Measurements from ENCODE around the gene GAL3ST2.

GAL3ST2 gene

GRCh38 chr2:241760301-241760771, 16.3 kb upstream of the GAL3ST2 start:
- no peak for TF ChIP-seq CTCF (IDR thresholded peaks at IDR 0.05; ENCODE audit: low read depth, low read length)
- in situ Hi-C loops (cut with HindIII; ENCODE audit: low sequenced_read_pairs): no loop called here
- H3K4me3 ChIP-seq (ENCODE audit: low read depth, low read length): no peak overlapping the region
- DNase-seq (ENCODE audit: low read depth, low spot score): no peak

DNA sequence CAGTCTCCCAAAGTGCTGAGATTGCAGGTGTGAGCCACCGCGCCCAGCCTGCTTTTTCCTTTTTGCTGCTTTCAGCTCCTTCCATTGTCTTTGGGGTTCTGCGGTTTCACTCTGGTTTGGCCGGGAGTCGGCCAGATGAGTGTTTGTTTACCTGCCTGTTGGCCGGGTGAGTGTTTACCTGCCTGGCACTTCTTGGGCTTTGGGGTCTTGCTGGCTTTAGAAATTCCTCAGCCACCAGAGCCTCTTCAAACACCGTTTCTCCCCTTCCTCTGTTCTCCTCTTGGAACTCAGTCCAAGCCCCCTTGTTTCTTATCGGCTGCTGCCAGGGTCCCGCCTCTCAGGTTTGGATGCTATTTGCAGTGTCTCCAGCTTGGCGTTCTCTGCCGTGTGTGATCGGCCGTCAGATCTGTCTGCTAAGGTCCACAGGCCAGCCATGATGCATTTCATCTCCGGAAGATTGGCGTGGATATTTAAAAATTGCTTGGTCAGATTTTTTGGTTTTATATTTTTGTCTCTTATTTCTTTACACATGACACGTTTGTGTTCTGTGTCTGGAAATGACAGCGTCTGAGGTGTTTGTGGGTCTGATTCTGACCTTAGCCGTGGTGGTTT, 14.2 kb upstream of the GAL3ST2 start:
- no peak for DNase-seq (ENCODE audit: low read depth, low spot score)
- no peak overlapping the region for H3K4me3 ChIP-seq (ENCODE audit: low read depth, low read length)
- no peak for TF ChIP-seq CTCF (IDR thresholded peaks at IDR 0.05; ENCODE audit: low read depth, low read length)
- in situ Hi-C loops (cut with HindIII; ENCODE audit: low sequenced_read_pairs): no loop called here

DNA sequence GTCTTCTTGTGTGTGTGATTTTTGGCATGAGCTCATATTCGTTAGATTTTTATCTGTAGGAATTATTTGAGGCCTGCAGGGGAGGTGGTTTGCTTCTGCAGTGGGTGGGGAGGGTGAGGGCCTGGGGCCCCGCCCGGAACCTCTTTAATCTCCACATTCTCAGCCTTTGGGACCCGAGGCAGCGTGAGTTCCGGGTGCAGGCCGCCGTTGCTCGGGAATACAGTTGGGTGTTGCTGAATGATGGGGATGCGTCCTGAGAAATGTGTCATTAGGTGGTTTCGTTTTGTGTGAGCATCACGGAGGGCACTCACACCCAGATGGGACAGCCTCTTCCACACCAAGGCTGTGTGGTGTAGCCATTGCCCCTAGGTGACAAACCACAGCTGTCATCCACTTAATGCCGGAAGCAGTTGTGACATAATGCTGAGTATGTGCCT, 13.7 kb upstream of the GAL3ST2 start:
- no peak for TF ChIP-seq CTCF (IDR thresholded peaks at IDR 0.05; ENCODE audit: low read depth, low read length)
- in situ Hi-C loops (cut with HindIII; ENCODE audit: low sequenced_read_pairs): no loop called here
- no peak for DNase-seq (ENCODE audit: low read depth, low spot score)
- no peak overlapping the region for H3K4me3 ChIP-seq (ENCODE audit: low read depth, low read length)

DNA sequence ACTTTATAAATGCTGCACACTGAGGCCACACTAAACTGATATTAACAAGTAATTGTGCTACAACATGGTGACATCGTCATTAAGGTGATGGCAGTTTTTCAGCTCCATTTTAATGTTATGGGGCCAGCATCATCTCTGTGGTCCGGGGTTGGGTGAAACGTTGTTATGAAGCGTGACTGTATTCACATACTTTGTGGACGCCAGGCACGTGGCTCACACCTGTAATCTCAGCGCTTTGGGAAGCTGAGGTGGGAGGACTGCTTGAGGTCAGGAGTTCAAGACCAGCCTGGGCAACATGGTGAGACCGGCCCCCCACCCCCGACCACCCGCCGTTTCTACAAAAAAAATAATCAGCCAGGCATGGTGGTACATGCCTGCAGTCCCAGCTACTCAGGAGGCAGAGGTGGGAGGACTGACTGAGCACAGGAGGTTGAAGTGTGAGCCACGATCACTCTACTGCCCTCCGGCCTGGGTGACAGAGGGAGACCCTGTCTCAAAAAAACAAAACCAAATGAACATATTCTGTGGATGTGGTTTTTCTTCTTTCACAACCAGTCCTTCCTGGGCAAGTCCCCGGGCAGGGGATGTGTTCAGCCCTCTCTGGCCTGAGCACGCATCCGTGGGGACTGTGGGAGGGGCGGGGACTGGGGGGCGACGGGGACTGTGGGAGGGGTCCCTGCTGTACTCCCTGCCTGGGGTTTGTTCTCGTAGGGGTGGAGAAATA, 12.9 kb upstream of the GAL3ST2 start:
- no peak overlapping the region for H3K4me3 ChIP-seq (ENCODE audit: low read depth, low read length)
- in situ Hi-C loops (cut with HindIII; ENCODE audit: low sequenced_read_pairs): no loop called here
- no peak for TF ChIP-seq CTCF (IDR thresholded peaks at IDR 0.05; ENCODE audit: low read depth, low read length)
- no peak for DNase-seq (ENCODE audit: low read depth, low spot score)

DNA sequence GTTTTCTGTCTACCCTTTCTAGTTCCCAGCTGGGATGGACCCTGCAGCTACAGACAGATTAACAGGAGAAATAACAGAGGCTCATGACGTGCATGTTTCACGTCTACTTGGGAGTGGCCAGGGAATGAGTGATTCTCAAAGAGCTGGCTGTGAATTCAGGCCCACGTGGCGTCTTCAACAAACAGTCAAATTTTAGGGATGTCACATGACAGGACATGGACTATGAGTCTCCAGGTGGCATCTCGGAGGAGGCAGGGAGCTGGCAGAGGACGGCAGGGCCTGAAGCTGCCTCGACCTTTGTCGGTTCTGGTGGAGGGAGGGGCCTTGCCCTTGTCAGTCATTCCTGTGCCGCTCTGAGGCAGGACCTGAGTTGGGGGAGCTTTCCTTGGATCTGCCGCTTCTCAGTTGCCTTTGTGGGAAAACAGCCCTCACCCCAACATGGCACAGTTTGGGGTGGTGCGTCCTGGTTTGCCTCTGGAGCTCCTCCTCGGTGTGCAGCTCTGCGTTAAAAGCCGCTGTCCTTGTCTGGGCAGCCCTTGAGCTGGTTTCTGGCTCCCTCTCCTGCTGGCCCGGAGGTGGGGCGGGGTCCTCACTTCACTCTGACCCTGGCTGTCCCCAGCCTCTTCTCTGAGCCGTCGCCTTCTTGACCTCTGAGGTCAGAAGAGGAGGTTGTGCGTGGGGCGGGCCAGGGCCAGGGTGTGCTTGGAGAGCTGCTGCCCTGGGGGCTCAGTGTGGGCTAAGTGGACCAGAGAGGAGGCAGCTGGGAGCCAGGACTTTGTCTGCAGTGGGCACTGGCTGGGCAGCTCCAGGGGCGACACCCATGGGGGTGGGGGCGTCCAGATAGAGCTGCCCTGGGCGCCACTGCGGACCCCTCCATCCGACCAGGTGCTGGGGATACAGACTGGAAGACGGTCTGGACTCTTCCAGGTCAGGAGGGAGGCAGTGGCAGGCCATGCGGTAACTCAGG, 12.1 kb upstream of the GAL3ST2 start:
- no peak for TF ChIP-seq CTCF (IDR thresholded peaks at IDR 0.05; ENCODE audit: low read depth, low read length)
- in situ Hi-C loops (cut with HindIII; ENCODE audit: low sequenced_read_pairs): no loop called here
- H3K4me3 ChIP-seq (ENCODE audit: low read depth, low read length): no peak overlapping the region
- no peak for DNase-seq (ENCODE audit: low read depth, low spot score)

GRCh38 chr2:241767464-241768250, 9.0 kb upstream of the GAL3ST2 start:
- no peak for DNase-seq (ENCODE audit: low read depth, low spot score)
- H3K4me3 ChIP-seq (ENCODE audit: low read depth, low read length): no peak overlapping the region
- no peak for TF ChIP-seq CTCF (IDR thresholded peaks at IDR 0.05; ENCODE audit: low read depth, low read length)
- in situ Hi-C loops (cut with HindIII; ENCODE audit: low sequenced_read_pairs): no loop called here

Measured in astrocyte of the spinal cord (primary cell).